HL-60 (cell line): ENCODE results near the gene ACCS.

Source experiments
- TF ChIP-seq, protein P1 (sequence below): IDR thresholded peaks from 2 replicates; pipeline ENCODE4 v1.6.1; 2012; ENCODE audit warnings: low read depth; ENCODE audit not compliant: insufficient replicate concordance
- TF ChIP-seq, protein P2 (sequence below): IDR thresholded peaks from one replicate; pipeline ENCODE4 v1.5.1; 2011; ENCODE audit warnings: low read length, control low read depth, inconsistent platforms; ENCODE audit not compliant: insufficient read depth

DNA sequence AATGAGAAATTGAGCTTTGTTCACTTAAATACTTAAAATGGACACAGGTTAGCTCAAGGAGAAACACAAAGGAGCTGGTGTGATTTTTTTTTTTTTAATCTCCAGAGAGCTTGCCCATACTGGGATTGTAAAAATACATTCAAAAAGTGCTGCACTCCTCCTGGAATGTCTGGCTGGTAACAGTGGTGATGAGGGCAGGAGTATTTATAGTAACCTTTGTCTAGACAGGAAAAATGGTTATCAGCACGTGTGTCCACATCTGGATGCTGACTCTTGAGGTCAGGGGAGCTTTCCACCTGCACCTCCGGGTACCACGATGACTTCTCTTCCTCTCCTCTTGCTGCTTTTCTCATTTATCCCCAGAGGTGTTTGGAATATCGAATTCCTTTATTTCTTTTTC lies 59.5 kb downstream of the ACCS start:
- TF ChIP-seq, protein P1, sequence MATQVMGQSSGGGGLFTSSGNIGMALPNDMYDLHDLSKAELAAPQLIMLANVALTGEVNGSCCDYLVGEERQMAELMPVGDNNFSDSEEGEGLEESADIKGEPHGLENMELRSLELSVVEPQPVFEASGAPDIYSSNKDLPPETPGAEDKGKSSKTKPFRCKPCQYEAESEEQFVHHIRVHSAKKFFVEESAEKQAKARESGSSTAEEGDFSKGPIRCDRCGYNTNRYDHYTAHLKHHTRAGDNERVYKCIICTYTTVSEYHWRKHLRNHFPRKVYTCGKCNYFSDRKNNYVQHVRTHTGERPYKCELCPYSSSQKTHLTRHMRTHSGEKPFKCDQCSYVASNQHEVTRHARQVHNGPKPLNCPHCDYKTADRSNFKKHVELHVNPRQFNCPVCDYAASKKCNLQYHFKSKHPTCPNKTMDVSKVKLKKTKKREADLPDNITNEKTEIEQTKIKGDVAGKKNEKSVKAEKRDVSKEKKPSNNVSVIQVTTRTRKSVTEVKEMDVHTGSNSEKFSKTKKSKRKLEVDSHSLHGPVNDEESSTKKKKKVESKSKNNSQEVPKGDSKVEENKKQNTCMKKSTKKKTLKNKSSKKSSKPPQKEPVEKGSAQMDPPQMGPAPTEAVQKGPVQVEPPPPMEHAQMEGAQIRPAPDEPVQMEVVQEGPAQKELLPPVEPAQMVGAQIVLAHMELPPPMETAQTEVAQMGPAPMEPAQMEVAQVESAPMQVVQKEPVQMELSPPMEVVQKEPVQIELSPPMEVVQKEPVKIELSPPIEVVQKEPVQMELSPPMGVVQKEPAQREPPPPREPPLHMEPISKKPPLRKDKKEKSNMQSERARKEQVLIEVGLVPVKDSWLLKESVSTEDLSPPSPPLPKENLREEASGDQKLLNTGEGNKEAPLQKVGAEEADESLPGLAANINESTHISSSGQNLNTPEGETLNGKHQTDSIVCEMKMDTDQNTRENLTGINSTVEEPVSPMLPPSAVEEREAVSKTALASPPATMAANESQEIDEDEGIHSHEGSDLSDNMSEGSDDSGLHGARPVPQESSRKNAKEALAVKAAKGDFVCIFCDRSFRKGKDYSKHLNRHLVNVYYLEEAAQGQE, result no peak
- TF ChIP-seq, protein P2, sequence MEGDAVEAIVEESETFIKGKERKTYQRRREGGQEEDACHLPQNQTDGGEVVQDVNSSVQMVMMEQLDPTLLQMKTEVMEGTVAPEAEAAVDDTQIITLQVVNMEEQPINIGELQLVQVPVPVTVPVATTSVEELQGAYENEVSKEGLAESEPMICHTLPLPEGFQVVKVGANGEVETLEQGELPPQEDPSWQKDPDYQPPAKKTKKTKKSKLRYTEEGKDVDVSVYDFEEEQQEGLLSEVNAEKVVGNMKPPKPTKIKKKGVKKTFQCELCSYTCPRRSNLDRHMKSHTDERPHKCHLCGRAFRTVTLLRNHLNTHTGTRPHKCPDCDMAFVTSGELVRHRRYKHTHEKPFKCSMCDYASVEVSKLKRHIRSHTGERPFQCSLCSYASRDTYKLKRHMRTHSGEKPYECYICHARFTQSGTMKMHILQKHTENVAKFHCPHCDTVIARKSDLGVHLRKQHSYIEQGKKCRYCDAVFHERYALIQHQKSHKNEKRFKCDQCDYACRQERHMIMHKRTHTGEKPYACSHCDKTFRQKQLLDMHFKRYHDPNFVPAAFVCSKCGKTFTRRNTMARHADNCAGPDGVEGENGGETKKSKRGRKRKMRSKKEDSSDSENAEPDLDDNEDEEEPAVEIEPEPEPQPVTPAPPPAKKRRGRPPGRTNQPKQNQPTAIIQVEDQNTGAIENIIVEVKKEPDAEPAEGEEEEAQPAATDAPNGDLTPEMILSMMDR, result no peak
